Measurements from ENCODE around the gene BCL2L15. TPM values are rescaled to one million over a fixed set of nuclear protein-coding genes. Genes with fewer than 3 reads are reported as not detected.
"Not testable (repeated sequence)": the region's sequence is repeated elsewhere in the genome, so short reads cannot be mapped to it uniquely, and the experiment has no call there.

The BCL2L15 gene
- total RNA-seq, 1 donor from 2014 or later: 0.41 TPM

DNA sequence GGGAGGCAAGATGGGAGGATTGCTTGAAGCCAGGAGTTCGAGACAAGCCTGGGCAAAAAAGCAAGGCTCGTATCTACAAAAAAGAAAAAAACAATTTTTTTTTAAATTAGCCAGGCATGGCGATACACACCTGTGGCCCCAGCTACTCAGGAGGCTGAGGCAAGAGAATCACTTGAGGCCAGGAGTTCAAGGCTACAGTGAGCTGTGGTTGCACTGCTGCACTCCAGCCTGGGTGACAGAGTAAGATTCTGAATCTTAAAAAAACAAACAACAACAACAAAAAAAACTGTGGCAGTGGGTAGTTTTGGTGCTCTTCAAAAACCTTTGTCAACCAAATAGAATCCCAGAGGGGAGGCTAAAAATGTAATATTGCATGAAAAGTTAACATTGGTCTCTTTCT, 16.6 kb downstream of the BCL2L15 start:
- no peak for DNase-seq

DNA sequence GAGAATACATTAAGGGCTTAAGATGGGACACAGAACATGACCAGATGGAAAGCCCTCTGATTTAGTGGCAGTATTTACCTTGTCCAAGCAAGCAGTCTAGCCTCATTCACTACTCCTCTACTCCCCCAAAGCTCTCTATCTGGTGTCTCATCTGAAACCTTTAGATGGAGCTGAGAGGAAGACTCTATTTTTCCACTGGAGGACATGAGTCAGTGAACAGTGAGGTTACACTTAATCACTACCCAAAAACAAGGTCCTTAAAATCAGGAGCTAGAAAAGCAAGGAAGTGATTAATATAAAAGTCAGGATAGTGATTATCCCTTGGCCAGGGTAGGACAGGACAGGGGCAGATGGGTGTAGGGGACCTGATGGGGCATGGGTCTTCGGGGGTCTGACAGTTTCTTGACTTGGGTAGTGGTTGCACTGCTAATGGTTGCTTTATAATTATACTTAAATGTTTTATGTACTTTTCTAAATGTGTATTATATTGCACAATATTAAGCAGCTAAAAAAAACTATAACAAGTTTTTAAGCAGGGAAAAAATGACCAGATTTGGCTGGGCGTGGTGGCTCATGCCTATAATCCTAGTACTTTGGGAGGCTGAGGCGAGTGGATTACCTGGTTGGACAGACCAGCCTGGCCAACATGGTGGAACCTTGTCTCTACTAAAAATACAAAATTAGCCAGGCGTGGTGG, 18.8 kb downstream of the BCL2L15 start:
- DNase-seq: no peak

DNA sequence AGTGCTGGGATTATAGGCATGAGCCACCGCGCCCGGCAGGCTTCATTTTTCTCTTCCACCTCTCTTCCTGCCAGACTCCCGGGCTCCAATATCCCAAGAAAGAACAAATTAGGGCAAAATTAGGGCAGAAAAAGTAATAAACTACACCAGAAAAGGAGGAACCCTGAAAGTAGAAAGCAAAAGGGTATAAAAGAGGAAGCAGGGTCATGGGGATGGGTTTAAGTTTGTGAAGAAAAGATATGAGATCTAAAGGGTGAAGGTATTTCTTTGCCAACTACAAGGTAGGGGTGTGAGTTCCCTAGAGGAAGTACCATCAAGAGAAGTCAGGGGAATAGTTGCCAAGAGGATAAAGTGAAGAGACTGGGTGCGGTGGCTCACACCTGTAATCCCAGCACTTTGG, 25.7 kb downstream of the BCL2L15 start:
- no peak for DNase-seq

DNA sequence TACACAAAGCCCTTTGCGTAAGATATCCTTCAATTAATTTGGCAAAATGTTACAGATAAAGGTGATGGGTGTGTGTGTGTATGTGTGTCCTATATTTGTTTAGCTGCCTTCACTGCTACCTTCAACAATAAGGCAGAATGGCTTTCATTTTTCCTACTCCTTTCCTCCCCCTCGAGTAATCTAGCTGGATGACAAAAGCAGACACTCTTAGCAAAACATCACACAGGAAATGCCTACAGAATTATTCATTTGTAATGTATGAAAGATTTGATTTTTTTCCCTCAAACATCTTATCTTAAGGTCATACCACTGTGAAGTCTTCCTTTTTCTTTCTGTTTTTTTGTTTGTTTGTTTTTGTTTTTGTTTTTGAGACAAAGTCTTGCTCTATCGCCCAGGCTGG, 26.5 kb downstream of the BCL2L15 start:
- DNase-seq: no peak

DNA sequence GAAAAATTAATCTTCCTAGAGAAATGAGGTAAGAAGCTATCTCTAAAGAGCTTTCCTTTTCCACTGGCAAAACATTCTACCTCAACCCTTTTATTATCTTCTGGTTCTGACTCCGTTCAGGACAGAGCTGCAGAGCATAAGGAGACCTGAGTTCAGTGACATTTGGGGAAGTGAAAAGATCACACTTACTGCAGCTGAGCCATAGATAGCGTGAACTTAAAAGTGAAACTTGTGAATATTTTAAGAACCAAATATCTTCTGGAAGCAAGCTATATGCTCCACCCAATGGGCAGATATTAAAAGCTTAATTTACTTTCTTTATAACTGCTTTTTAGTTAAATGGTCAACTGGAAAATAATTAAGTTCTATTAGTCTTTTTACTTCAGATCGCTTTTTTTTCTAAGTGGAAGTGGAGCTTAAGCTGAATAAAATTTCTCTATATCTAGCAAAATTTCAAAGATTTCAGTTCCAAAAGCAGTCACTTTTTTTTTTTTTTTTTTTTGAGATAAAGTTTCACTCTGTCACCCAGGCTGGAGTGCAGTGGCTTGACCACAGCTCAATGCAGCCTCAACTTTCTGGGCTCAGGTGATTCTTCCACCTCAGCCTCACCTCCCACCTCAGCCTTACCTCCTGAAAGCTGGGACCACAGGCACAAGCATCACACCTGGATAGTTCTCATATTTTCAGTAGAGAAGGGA, 27.8 kb downstream of the BCL2L15 start:
- DNase-seq: no peak

DNA sequence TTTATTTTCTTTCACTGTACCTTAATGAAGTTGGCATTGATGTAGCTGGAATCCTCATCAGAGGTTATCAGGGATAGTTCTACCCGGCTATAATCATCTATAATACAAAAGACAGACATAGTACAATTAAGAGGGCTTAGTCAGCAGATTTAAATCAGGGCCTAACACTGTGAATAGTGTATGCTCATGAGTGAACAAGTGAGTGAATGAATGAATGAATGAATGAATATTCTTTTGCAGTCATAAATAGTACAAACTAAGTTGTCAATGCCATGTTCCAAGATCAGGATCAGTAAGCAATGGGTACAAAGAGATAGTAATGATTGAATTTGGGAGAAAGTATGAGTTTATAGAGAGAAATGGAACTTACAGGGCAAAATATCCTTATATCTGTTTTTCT, 28.4 kb downstream of the BCL2L15 start:
- no peak for DNase-seq

DNA sequence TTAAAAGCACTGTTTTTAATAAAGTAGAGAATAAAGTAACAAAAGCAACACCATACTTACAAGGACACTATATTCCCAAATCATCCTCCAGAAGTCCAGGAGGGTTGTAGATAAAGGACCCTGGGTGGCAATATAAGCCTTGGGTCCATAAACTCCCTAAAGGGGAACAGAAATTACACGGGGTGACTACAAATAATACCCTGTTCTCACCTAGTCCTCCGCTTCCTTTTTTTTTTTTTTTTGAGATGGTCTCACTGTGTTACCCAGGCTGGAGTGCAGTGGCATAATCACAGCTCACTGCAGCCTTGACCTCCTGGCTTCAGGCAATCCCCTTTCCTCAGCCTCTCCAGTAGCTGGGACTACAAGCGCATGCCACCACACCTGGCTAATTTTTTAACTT, 29.0 kb downstream of the BCL2L15 start:
- DNase-seq: no peak

DNA sequence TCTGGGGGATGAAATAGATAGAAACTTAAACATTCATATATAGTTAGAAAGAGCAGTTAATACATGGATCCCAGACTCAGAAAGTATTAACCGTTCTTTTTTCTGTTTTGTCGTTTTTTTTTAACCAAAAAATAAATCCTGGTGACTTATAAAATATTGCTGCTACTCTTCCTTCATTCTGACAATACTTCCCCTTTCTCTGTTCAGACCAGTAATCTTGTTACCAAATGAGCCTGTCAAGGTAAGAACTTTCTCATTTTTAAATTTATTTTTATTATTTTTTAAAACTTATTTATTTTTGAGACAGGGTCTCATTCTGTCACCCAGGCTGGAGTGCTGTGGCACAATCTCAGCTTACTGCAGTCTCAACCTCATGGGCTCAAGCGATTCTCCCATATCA, 29.6 kb downstream of the BCL2L15 start:
- no peak for DNase-seq

DNA sequence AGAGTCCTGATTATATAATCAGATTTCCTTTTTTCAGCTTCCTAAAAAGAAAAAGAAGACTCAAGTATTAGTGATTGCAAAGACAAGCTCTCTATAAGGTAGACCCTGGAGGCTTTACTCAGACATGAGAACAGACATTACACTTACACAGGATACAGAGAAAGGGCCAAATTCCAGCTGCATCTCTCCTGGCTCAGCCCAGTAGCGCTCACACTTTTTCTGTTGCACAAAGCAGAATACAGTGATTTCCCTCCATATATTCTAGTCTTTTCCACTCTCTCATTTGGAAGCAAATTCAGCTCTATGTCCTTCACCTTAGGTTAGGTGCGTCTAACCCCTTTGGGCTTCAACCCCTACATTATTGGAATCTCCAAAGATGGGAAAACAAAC, 31.0 kb downstream of the BCL2L15 start:
- DNase-seq: no peak

DNA sequence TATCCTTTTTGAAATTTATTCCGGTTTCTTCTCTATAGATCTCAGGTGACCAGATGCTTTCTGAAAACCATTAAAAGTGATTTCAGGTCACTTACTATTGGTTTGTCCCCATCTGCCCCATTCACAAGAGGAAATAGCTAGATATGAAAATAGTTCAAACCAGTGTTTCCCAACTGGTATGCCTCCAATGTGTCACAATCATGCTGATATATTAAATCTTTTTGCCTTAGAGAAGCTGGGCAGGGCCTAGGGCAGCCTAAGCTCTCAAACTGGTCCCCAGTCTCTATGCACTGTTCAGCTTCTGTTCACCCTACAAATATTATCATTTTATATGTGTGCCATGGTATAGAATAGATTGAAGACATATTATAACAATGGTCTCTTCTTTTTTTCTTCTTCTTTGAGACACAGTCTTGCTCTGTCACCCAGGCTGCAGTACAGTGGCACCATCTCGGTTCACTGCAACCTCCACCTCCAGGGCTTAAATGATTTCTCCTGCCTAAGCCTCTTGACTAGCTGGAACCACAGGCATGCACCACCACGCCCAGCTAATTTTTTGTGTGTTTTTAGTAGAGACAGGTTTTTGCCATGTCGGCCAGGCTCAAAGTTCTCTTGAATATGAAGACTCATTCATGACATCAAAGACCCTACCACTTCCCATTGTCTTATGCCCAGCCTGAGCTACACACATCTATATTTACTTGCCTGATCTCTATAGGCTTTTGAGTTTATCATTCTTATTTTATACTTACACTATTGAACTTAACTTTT, 31.6 kb downstream of the BCL2L15 start:
- DNase-seq: no peak

DNA sequence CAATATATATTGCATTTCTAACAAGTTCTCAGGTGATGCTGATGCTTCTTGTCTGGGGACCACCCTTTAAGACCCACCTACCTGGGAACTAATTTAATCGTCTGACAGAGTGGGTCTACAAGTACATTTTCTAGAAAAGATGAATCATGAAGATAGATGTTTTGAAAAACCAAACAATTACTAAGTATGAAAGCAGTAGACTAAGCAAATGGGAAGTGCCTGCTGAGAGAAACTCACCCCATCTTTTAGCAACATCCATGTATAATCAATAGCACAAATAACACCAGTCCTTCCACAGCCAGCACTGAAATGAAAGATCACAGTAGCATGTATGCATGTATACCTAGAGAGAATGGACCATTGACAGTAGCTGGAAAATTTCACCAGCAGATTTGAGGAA, 33.1 kb downstream of the BCL2L15 start:
- no peak for DNase-seq

DNA sequence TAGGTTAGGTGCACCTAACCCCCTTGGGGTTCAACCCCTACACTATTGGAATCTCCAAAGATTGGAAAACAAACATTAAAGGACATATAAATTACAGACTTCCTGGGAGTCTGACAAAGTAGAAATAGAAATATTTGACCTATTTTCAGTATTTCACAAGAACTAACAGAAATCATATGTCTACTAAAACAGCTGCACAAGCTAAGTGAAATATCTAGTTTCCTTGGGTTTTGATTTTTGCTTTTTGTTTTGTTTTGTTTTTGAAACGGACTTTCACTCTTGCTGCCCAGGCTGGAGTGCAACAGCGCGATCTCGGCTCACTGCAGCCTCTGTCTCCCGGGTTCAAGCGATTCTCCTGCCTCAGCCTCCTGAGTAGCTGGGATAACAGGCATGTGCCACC, 34.7 kb downstream of the BCL2L15 start:
- not testable (repeated sequence) for DNase-seq

DNA sequence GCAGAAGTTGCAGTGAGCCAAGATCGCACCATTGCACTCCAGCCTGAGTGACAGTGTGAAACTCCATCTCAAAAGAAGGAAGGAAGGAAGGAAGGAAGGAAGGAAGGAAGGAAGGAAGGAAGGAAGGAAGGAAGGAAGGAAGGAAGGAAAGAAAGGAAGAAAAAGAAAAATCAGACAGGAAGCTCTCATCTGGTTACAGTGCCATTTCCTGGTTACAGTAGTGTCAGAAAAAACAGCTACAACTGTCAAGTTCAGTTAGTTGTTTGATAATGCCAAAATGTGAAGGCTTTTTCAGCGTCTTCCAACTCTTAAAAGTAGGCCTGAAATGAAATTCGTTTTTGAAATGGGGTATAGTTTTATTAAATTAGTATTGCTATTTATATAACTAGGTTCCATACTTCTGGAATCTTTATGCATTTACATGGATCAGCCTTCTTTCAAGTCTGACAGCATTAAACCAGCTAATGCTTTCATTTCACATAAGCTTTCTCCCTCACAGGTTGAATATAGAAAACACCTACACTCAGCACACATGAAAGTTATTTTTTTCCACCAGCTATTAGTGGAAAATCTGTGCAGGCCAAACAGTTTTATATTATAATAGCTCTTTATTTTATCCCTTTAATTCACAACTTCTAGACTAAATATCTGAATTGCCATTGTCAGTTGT, 37.1 kb downstream of the BCL2L15 start:
- no peak for DNase-seq

DNA sequence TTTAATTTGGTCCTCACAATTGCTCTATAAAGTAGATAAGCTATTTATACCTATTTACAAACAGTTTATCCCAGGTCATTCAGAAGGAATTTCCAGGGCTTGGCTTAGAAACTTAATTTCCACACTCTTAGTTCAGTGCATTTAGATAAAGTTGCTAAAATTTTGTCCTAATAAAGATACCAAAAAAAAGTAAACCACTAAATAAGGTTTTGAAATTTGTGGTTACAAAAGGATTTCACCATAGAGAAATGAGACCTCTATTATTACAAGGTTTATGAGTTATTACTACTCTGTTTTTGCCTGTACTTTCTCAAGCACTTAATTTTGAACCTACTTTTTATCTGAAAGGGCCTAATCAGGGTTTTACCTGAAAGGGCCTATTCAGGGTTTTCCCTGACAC, 38.3 kb downstream of the BCL2L15 start:
- DNase-seq: no peak

DNA sequence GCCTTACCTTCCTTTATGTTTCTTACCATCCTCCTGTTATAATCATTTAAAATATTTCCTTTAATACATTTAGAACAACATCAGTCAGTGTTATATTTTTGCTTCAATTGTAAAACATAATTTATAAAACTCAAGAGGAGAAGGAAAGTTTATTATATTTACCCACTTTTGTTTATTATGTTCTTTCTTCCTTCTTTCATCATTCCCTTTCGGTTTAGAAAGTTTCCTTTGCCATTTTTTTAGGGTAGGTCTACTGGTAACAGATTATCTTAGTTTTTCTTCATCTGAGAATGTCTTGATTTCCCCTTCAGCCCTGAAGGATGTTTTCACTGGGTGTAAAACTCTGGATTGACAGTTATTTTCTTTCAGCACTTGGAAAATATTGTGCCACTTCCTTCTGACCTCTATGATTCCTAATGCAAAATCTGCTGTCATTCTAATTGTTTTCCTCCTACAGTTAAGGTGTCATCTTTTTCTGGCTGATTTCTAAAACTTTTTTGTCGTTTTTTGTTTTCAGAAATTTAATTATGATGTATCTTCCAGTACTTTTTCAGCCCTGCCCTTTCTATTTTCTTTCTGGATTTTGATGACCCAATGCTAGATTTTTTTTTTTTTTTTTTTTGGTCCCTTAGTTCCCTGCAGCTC, 40.9 kb downstream of the BCL2L15 start:
- no peak for DNase-seq

DNA sequence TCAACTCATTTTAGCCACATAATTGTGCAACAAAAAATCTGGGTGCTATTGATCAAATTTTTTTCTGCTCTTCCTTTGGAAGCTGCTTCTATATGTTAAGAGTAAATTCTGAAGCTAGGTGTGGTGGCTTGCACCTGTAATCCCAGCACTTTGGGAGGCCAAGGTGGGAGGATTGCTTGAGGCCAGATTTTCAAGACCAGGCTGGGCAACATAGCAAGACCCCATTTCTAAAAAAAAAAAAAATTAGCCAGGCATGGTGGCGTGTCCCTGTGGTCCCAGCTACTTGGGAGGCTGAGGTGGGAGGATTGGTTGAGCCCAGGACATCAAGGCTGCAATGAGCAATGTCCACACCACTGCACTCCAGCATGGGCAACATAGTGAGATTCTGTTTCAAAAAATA, 50.8 kb downstream of the BCL2L15 start:
- no peak for DNase-seq

DNA sequence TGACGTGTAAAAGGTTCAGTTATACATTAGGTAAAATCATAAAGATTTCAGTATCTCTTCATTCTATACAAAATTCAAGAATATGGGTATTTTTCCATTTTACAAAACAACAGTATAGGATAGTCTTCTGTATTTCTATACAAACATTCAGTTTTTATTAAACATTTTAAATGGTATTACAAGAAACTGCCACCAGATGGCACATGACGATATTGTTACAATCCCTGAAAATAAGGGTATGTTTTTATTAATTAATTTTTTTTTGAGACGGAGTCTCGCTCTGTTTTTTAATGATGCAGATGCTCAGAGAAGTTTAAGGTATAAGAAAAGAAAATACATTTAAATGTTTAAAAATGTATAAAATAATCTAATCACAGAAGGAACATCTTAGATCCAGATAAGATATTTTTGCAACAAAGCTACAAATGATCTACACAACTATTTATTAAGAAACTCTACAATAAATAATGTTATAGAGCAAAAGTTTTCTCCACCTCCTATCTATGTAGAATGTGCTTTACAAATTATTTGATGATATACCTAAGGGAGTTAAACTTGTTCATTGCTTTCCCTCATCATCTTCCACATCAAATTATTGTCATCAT, 51.6 kb downstream of the BCL2L15 start:
- peak; percentile 78 for DNase-seq

DNA sequence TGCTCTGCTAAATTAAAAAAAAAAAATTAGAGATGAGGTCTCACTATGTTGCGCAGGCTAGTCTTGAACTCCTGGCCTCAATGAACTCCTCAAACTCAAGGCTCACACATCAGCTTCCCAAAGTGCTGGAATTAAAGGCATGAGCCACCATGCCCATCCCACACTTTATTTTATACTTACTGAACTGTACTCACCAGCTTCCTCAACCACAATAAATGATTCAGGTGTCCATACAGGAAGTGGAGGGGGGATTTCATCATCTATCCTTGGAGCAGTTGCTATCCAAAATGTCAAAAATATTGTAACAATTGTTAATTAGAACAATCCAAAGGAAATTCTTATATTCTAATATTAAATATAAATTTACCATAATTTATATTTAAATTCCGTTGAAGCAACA, 52.7 kb downstream of the BCL2L15 start:
- DNase-seq: no peak

Data from tongue (tissue), 2 donors.